SK-N-SH treated with all-trans-retinoic acid at 6 μM for 48 hours (cell line): ENCODE results near the gene CCP110.
A peak's percentile ranks its signal among the peaks of the same experiment; 100 is the strongest.

ENCODE experiments used
- ATAC-seq: fragments of 200-7000 bp; cut with Tn5 transposase; 3 replicates; pipeline ENCODE4 v1.9.1; 2020; ENCODE audit warnings: mild to moderate bottlenecking, moderate library complexity
- ARNTL ChIP-seq: fragments of 450-650 bp; formaldehyde crosslinking; IDR thresholded peaks from 2 replicates; pipeline ENCODE4 v1.5.0; 2020; ENCODE audit warnings: low read depth, mild to moderate bottlenecking, moderate library complexity, borderline replicate concordance
- CREB5 ChIP-seq: fragments of 250-450 bp; sonication (Bioruptor Pico); IDR thresholded peaks from 2 replicates; pipeline ENCODE4 v1.5.1; 2020; ENCODE audit warnings: low read depth, mild to moderate bottlenecking, moderate library complexity
- ESRRG ChIP-seq: fragments of 250-450 bp; sonication (Bioruptor Pico); IDR thresholded peaks from 2 replicates; pipeline ENCODE4 v1.6.1; 2021; ENCODE audit warnings: mild to moderate bottlenecking
- GLIS3 ChIP-seq: fragments of 250-450 bp; sonication (Bioruptor Pico); IDR thresholded peaks from 2 replicates; pipeline ENCODE4 v1.5.0; 2020; ENCODE audit warnings: mild to moderate bottlenecking, moderate library complexity
- ISL1 ChIP-seq: fragments of 250-450 bp; sonication (Bioruptor Pico); IDR thresholded peaks from 2 replicates; pipeline ENCODE4 v2.1.2; 2022; ENCODE audit warnings: mild to moderate bottlenecking, moderate library complexity
- OSR1 ChIP-seq: fragments of 250-450 bp; sonication (Bioruptor Pico); IDR thresholded peaks from 2 replicates; pipeline ENCODE4 v1.8.0; 2022; ENCODE audit warnings: moderate library complexity, mild to moderate bottlenecking, inconsistent platforms
- POU6F1 ChIP-seq: fragments of 250-450 bp; sonication (Bioruptor Pico); IDR thresholded peaks from 2 replicates; pipeline ENCODE4 v1.8.0; 2021; ENCODE audit warnings: low read depth, mild to moderate bottlenecking, moderate library complexity, borderline replicate concordance
- PPARA ChIP-seq: fragments of 250-450 bp; sonication (Bioruptor Pico); IDR thresholded peaks from 2 replicates; pipeline ENCODE4 v1.5.0; 2020; ENCODE audit warnings: mild to moderate bottlenecking, borderline replicate concordance
- RARB ChIP-seq: fragments of 250-450 bp; sonication (Bioruptor Pico); IDR thresholded peaks from 2 replicates; pipeline ENCODE4 v1.8.0; 2021; ENCODE audit warnings: mild to moderate bottlenecking, moderate library complexity
- SNAI2 ChIP-seq: fragments of 250-450 bp; sonication (Bioruptor Pico); IDR thresholded peaks from 2 replicates; pipeline ENCODE4 v1.5.0; 2020; ENCODE audit warnings: mild to moderate bottlenecking, moderate library complexity
- TCF4 ChIP-seq: fragments of 250-450 bp; sonication (Bioruptor Pico); IDR thresholded peaks from 2 replicates; pipeline ENCODE4 v1.8.0; 2021; ENCODE audit warnings: mild to moderate bottlenecking, moderate library complexity, borderline replicate concordance
- TOX ChIP-seq: fragments of 250-450 bp; sonication (Bioruptor Pico); IDR thresholded peaks from 2 replicates; pipeline ENCODE4 v1.8.0; 2021; ENCODE audit warnings: mild to moderate bottlenecking, moderate library complexity, borderline replicate concordance
- ZC3H10 ChIP-seq: fragments of 250-450 bp; sonication (Bioruptor Pico); IDR thresholded peaks from 2 replicates; pipeline ENCODE4 v1.5.1; 2021; ENCODE audit warnings: mild to moderate bottlenecking, moderate library complexity
- ZFP3 ChIP-seq: fragments of 250-450 bp; sonication (Bioruptor Pico); IDR thresholded peaks from 2 replicates; pipeline ENCODE4 v1.5.0; 2020; ENCODE audit warnings: mild to moderate bottlenecking, moderate library complexity
- ZNF565 ChIP-seq: fragments of 450-650 bp; formaldehyde crosslinking; conservative IDR thresholded peaks from 2 replicates; pipeline ENCODE4 v1.5.0; 2020; ENCODE audit warnings: low read depth, mild to moderate bottlenecking, moderate library complexity
- ZNF70 ChIP-seq: fragments of 450-650 bp; formaldehyde crosslinking; IDR thresholded peaks from 2 replicates; pipeline ENCODE4 v1.5.0; 2020; ENCODE audit warnings: mild to moderate bottlenecking, moderate library complexity
- TF ChIP-seq, protein P1 (sequence below): fragments of 250-450 bp; sonication (Bioruptor Pico); IDR thresholded peaks from 2 replicates; pipeline ENCODE4 v1.5.1; 2021; ENCODE audit warnings: mild to moderate bottlenecking, moderate library complexity
- TF ChIP-seq, protein P2 (sequence below): fragments of 250-450 bp; sonication (Bioruptor Pico); IDR thresholded peaks from 2 replicates; pipeline ENCODE4 v1.8.0; 2020; ENCODE audit warnings: mild to moderate bottlenecking, moderate library complexity, borderline replicate concordance
- TF ChIP-seq, protein P3 (sequence below): fragments of 250-450 bp; sonication (Bioruptor Pico); IDR thresholded peaks from 2 replicates; pipeline ENCODE4 v1.5.0; 2020; ENCODE audit warnings: mild to moderate bottlenecking, moderate library complexity

Gene CCP110

DNA sequence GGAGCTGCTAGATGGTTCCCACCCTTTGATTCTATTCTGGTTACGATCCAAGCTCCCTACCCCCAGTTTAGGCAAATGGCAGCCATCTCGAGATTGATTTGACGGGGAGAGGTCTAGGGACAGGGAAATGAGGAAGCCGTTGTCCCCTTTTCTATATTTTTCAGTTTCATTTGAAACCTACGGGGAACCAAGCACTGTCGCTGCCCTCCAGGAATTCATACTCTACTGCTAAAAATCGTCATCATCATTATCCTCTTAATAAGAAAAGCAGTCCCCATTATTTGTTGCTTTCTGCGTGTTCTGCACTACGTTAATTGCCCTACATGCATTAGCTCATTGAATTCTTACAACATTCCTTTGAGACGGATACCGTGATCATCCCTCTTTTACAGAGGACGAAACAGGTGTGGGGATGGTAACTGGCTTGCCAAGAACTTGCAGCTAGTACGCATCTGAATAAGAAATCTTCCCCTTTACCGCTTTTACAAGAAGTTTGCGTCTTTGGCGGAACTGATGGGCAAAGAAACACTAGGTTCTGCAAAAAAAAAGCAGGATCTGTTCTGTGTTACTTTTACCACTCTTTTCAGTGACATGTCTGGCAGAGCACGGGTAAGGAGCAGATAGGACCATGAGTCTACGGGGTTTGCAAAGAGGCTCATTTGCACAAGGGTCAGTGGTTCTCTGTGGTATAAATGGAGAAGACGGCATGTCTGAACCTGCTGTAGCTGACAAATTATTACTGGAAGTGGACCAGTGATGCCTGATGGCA, 1.1 kb downstream of the CCP110 start:
- peak; percentile 2; the same call in 2 of the 3 replicates for ATAC-seq
- TF ChIP-seq POU6F1 (CRISPR knock-in tag) (no peak), TOX (no peak), ISL1 (CRISPR knock-in tag) (no peak), ARNTL (CRISPR knock-in tag) (no peak), CREB5 (CRISPR knock-in tag) (no peak), OSR1 (CRISPR knock-in tag) (no peak)
- TF ChIP-seq, protein P1, sequence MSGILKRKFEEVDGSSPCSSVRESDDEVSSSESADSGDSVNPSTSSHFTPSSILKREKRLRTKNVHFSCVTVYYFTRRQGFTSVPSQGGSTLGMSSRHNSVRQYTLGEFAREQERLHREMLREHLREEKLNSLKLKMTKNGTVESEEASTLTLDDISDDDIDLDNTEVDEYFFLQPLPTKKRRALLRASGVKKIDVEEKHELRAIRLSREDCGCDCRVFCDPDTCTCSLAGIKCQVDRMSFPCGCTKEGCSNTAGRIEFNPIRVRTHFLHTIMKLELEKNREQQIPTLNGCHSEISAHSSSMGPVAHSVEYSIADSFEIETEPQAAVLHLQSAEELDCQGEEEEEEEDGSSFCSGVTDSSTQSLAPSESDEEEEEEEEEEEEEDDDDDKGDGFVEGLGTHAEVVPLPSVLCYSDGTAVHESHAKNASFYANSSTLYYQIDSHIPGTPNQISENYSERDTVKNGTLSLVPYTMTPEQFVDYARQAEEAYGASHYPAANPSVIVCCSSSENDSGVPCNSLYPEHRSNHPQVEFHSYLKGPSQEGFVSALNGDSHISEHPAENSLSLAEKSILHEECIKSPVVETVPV (CRISPR knock-in tag) = no peak
- TF ChIP-seq, all 23 proteins: peak for 0

GRCh38 chr16:19525385-19525723, 1.6 kb downstream of the CCP110 start:
- no peak for ATAC-seq

DNA sequence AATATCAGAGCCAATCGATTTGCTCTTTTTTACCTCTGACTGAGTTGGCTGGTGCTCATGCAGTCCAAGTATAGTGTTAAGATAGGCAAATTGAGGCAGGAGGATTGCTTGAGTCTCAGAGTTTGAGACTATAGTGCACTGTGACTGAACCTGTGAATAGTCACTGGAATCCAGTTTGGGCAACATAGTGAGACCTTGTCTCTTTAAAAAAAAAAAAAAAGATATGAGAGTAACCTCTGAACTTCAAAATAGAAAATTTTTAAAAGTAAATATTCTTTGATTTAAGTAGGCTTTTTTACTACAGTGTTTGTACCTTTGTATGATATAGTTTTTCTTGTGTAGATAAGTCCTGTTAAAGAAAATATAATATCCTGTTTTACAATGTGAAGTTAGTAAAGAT, 3.4 kb downstream of the CCP110 start:
- no peak for TF ChIP-seq OSR1 (CRISPR knock-in tag)
- no peak for TF ChIP-seq ZNF565 (CRISPR knock-in tag)
- no peak for TF ChIP-seq ISL1 (CRISPR knock-in tag)
- TF ChIP-seq SNAI2 (CRISPR knock-in tag) = no peak
- no peak for TF ChIP-seq ZNF70
- ATAC-seq = no peak

More at GRCh38 chr16:19525385-19525723, 1.6 kb downstream of the CCP110 start:
- TF ChIP-seq SNAI2 (CRISPR knock-in tag) (no peak), ZNF565 (CRISPR knock-in tag) (no peak), CREB5 (CRISPR knock-in tag) (no peak), PPARA (no peak), GLIS3 (CRISPR knock-in tag) (no peak), ZFP3 (CRISPR knock-in tag) (no peak), RARB (CRISPR knock-in tag) (no peak), TOX (no peak)
- TF ChIP-seq, all 23 proteins: peak for 0

DNA sequence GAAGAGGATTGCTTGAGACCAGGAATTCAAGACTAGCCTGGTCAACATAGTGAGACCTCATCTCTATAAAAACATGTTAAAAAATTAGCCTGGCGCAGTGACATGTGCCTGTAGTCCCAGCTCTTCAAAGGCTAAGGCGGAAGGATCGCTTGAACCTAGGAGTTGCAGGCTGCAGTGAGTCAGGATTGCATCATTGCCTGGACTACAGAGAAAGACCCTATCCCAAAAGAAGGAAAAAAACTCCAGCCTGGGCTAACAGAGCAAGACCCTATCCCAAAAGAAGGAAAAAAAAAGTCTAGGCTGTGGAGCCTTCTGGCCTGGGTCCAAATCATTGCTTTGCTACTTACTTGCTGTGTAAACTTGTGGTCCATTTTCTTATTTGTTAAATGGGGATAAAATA, 4.9 kb downstream of the CCP110 start:
- no peak for ATAC-seq
- TF ChIP-seq ZNF70 (no peak), ZFP3 (CRISPR knock-in tag) (no peak), ISL1 (CRISPR knock-in tag) (no peak), RARB (CRISPR knock-in tag) (no peak), ESRRG (CRISPR knock-in tag) (no peak)
- TF ChIP-seq, protein P2, sequence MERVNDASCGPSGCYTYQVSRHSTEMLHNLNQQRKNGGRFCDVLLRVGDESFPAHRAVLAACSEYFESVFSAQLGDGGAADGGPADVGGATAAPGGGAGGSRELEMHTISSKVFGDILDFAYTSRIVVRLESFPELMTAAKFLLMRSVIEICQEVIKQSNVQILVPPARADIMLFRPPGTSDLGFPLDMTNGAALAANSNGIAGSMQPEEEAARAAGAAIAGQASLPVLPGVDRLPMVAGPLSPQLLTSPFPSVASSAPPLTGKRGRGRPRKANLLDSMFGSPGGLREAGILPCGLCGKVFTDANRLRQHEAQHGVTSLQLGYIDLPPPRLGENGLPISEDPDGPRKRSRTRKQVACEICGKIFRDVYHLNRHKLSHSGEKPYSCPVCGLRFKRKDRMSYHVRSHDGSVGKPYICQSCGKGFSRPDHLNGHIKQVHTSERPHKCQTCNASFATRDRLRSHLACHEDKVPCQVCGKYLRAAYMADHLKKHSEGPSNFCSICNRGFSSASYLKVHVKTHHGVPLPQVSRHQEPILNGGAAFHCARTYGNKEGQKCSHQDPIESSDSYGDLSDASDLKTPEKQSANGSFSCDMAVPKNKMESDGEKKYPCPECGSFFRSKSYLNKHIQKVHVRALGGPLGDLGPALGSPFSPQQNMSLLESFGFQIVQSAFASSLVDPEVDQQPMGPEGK (CRISPR knock-in tag) = no peak

DNA sequence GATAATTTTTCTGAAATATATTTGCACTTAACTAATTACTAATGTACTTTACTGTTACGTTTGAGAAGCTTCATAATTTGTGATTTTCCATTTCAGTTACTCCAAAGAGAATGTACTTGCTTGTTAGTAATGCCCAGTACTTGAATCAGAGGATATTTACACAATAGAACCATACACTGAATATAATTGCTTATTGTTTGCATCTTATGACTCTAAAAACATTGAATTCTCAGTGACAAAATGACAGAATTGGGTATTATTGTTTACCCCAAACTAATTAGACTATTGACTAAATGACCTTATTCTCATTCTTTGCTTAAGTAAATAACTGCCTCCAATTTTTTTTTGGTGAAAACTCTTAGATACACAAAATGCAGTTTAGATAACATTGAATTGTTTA, 8.9 kb downstream of the CCP110 start:
- no peak for ATAC-seq
- TF ChIP-seq RARB (CRISPR knock-in tag) (no peak), ZFP3 (CRISPR knock-in tag) (no peak), ARNTL (CRISPR knock-in tag) (no peak), OSR1 (CRISPR knock-in tag) (no peak), TCF4 (CRISPR knock-in tag) (no peak), ZC3H10 (no peak), PPARA (no peak), ISL1 (CRISPR knock-in tag) (no peak), CREB5 (CRISPR knock-in tag) (no peak)
- TF ChIP-seq, protein P3, sequence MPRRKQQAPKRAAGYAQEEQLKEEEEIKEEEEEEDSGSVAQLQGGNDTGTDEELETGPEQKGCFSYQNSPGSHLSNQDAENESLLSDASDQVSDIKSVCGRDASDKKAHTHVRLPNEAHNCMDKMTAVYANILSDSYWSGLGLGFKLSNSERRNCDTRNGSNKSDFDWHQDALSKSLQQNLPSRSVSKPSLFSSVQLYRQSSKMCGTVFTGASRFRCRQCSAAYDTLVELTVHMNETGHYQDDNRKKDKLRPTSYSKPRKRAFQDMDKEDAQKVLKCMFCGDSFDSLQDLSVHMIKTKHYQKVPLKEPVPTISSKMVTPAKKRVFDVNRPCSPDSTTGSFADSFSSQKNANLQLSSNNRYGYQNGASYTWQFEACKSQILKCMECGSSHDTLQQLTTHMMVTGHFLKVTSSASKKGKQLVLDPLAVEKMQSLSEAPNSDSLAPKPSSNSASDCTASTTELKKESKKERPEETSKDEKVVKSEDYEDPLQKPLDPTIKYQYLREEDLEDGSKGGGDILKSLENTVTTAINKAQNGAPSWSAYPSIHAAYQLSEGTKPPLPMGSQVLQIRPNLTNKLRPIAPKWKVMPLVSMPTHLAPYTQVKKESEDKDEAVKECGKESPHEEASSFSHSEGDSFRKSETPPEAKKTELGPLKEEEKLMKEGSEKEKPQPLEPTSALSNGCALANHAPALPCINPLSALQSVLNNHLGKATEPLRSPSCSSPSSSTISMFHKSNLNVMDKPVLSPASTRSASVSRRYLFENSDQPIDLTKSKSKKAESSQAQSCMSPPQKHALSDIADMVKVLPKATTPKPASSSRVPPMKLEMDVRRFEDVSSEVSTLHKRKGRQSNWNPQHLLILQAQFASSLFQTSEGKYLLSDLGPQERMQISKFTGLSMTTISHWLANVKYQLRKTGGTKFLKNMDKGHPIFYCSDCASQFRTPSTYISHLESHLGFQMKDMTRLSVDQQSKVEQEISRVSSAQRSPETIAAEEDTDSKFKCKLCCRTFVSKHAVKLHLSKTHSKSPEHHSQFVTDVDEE = no peak
